Amygdala (tissue), 56 donors: Measurements from ENCODE around the gene LRP2BP.
"Not testable (repeated sequence)": the region's sequence is repeated elsewhere in the genome, so short reads cannot be mapped to it uniquely, and the experiment has no call there.

Experiments used
- DNase-seq, 56 donors: peaks; one replicate each; lab custom pipeline; 2025; lab: John Stamatoyannopoulos, UW

LRP2BP gene

DNA sequence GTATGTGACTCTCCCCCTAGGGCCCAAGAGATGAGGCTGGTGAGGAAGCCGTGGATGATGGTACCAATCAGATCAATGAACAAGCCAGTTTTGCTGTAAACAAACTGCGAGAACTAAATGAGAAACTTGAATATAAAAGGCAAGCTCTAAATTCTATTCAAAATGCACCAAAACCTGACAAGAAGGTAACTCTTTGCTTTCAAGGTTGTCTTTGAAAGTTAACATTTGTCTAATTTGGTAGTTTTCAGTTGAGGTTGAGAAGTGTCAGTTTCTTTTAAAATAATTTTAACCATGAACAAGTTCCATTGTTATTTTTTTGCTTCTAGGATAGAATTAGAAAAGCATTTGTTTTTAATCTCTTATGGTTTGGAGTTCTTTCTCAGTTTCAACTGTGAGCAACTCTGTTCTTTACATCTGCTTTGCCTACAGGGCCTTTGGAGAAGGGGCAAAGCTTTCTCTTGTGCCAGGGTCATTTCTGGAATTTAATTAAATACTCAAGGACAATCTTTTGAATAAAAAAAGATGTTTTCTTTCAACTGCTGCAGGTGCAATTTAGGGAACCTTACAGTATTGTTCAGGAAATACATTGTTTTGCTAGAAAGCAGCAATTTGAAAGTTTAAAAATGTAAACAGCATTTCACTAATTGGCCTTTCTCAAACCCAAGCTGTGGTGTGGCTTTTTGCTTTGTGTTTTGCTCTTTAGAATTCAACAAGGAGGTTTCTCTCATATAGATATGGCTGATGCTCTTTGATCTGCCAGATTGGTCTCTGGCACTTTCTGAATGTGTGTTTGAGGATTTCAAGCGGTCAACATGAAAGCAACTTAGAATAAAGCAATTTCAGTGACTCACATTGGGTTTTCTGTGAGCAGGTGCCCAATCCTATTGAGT lies 62.9 kb downstream of the LRP2BP start:
- DNase-seq = no peak

DNA sequence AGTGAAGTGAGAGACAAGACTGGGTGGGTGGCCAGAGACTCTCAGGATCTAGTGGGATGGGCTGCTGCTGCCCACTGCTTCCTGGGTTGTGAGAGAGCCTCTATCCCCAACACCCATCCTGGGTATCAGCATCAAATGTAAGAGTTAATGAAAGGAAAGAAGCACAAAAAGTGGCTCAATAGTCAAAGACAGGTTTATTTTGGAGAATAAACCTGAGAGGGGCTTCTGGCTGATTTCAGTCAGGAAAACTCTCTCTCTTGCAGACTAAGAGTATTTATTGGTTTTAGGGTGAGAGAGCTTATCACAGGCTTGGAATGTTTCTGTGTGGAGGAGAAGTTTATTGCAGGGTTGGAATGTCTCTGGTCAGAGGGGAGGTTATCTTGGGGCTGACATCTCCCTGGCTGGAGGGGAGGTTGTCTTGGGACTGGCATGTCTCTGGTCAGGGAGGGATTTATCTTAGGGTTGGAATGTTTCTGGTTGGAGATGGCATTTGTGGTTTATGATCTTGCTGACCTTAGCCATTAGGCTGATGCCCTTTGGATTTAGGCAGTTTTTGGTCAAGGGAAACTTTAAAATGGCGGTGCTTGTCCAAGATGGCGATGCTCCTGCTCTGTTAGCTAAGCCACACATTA lies 65.7 kb downstream of the LRP2BP start:
- DNase-seq = not testable (repeated sequence)

DNA sequence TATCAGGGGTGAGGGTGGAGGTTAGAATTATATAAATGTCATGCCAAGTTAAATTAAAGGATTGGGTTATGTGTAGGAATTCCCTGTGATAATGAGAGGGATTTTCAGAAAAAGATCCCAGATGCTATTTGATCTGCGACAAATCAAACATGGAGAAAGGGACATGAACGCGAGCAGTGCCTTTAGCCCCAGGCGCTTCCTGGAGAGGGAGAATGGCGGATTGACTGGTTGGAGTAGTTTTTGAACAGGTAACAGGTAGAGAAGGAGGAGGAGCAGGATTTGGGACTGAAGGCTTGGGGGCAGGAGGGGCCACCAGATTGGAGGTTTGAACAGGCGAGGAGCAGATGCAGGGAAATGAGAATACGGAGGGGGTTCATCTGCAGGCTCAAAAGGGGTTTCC lies 67.1 kb downstream of the LRP2BP start:
- DNase-seq = no peak

DNA sequence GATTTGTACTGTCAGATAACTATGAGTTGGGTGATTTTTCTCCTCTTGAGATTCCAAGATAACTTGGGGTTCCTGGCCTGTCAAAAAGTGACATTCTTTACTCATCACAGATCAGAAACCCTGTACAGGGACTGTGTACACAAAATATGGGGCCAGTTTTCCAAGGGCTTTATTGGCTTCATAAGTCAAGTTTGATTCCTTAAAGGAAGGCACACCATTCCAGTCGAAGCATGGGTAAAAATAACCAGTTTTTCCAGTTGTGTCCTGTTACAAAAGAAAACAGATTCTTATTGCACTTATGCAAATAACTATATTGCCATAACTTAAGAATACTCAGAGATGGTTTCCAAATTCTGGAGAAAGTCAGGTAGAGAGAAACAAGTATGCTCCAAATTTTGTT lies 70.0 kb downstream of the LRP2BP start:
- DNase-seq = not testable (repeated sequence)

DNA sequence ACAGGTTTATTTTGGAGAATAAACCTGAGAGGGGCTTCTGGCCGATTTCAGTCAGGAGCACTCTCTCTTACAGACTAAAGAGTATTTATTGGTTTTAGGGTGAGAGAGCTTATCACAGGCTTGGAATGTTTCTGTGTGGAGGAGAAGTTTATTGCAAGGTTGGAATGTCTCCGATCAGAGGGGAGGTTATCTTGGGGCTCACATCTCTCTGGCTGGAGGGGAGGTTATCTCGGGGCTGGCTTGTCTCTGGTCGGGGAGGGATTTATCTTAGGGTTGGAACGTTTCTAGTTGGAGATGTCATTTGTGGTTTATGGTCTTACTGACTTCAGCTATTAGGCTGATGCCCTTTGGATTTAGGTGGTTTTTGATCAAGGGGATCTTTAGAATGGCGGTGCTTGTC lies 71.4 kb downstream of the LRP2BP start:
- not testable (repeated sequence) for DNase-seq

DNA sequence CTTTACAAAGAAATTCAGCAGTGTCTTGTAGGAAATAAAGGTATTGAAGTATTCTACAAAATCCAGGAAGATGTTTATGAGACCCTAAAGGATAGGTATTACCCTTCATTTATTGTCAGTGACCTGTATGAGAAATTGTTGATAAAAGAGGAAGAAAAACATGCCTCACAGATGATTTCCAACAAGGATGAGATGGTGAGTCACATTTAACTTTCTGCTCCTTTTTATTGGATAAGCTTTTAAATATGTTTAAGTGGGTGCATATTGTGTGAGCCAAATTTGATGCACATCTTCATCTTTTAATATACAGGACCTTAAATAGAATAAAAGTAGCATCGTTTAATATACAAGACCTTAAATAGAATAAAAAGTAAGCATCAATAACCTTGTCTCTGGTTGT lies 72.1 kb downstream of the LRP2BP start:
- no peak for DNase-seq

DNA sequence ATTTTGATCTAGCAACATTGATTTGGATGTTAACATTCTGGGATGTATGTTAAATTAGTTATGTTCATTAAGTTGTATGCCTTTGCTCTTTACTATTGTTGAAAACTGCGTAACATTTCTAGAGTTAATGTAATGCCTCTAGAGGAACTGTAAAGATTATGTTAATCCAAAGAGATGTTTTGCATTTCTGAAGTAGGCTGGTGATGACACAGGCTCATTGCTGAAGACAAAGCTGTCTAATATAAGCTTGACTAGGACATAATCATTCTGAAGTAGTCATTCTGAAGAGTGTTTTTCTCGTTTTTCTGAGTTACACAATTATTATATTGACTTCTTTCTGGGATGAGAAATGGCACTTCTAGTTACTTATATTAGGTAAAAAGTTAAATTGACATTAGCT lies 72.9 kb downstream of the LRP2BP start:
- no peak for DNase-seq

DNA sequence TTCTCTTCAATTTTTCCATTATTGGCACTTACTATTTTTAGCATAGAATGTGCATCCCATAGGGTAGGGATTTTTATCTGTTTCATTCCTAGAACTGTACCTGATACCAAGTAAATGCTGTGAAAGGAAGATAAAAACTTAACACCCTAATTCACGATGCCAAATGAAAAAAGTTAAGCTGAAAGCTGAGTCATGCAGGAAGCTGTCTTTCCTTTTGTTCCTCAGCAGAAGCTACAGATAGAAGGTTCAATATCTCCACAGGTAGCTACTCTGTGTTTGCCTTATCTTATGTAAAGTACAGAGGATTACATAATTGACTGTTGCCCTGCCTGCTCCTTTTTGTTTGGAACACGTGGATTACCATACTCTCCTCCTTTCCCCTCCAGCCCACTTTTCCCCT lies 77.0 kb downstream of the LRP2BP start:
- DNase-seq = no peak

DNA sequence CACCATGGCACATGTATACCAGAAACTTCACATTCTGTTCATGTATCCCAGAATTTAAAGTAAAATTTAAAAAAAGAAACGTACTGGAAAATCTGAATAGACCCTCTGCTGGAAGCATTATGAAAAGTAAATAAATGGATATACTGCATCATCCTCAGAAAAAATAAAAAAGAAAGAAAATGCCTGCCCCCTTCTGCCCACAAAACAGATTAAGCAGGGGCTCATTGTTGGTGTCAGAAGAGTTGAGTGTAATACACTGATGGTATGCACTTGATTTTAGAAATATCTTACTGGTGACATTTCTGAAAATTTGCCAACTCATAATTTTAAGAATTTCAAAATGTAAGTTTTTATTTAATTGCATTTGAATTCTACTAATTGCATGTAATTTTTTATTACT lies 77.8 kb downstream of the LRP2BP start:
- no peak for DNase-seq

DNA sequence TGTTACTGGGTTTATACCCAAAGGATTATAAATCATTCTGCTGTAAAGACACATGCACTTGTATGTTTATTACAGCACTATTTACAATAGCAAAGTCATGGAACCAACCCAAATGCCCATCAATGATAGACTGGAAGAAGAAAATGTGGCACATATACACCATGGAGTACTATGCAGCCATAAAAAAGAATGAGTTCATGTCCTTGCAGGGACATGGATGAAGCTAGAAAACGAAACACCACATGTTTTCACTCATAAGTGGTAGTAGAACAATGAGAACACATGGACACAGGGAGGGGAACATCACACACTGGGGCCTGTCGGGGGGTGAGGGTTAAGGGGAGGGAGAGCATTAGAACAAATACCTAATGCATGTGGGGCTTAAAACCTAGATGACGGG lies 78.3 kb downstream of the LRP2BP start:
- not testable (repeated sequence) for DNase-seq
